Panc1 (cell line): ENCODE data around the gene WNT5B. TPM values are rescaled to one million over a fixed set of nuclear protein-coding genes. Genes with fewer than 3 reads are reported as not detected.

Source experiments
- ATAC-seq: fragments of 200-7000 bp; cut with Tn5 transposase; 2 replicates; pipeline ENCODE4 v1.9.1; 2020; ENCODE audit warnings: mild to moderate bottlenecking, moderate library complexity
- BruUV-seq: library from RNA; stranded (reverse); fragments of 400-500 nt; replicated peaks from 2 replicates; lab custom pipeline; 2021; lab: Mats Ljungman, UMichigan
- CTCF ChIA-PET: fragments of 300-600 bp; sonication (Branson Sonifier 250); formaldehyde crosslinking; loops from one replicate; lab custom pipeline; 2022; ENCODE audit warnings: antibody characterized with exemption; lab: Charles Lee
- POLR2A ChIA-PET: fragments of 300-600 bp; sonication (Branson Sonifier 250); formaldehyde crosslinking; loops from one replicate; lab custom pipeline; 2022; ENCODE audit warnings: antibody characterized with exemption; lab: Charles Lee
- DNase-seq: peaks from one replicate; pipeline ENCODE4 v3.0.0-alpha.2; 2010; ENCODE audit warnings: low read depth, low spot score
- H3K27ac ChIP-seq: 2 replicates; pipeline ENCODE4 v1.5.1; 2011; ENCODE audit warnings: mild to moderate bottlenecking, low read length, inconsistent platforms
- H3K27me3 ChIP-seq: fragments of 200-500 bp; sonication (Bioruptor generic); 2 replicates; pipeline ENCODE4 v1.6.0; 2014; ENCODE audit warnings: low read length, inconsistent platforms; ENCODE audit not compliant: control insufficient read depth, insufficient read depth
- H3K36me3 ChIP-seq: fragments of 200-500 bp; sonication (Bioruptor generic); 2 replicates; pipeline ENCODE4 v1.5.1; 2014; ENCODE audit warnings: inconsistent platforms, mild to moderate bottlenecking, low read length, moderate library complexity; ENCODE audit not compliant: control insufficient read depth, insufficient read depth
- H3K4me1 ChIP-seq: 2 replicates; pipeline ENCODE4 v1.5.1; 2011; ENCODE audit warnings: inconsistent platforms, mild to moderate bottlenecking, low read length, moderate library complexity; ENCODE audit not compliant: control insufficient read depth, insufficient read depth
- H3K4me3 ChIP-seq, 2 experiments: 2 replicates each; pipeline ENCODE4 v1.5.1; 2011 to 2012; ENCODE audit warnings: low read depth in 2 of 2, low read length in 2 of 2, mild to moderate bottlenecking in 2 of 2, inconsistent platforms in 1 of 2, moderate library complexity in 1 of 2
- H3K9me3 ChIP-seq: fragments of 200-500 bp; sonication (Bioruptor generic); 2 replicates; pipeline ENCODE4 v1.5.1; 2014; ENCODE audit warnings: low read depth, mild to moderate bottlenecking, inconsistent platforms, low read length, moderate library complexity; ENCODE audit not compliant: control insufficient read depth, insufficient read depth
- POLR2AphosphoS5 ChIP-seq: IDR thresholded peaks from 2 replicates; pipeline ENCODE4 v1.6.1; 2012; ENCODE audit warnings: mild to moderate bottlenecking, low read depth, low read length, moderate library complexity
- SIN3A ChIP-seq: IDR thresholded peaks from 2 replicates; pipeline ENCODE4 v1.6.1; 2012; ENCODE audit warnings: low read depth, mild to moderate bottlenecking, low read length, moderate library complexity, borderline replicate concordance; ENCODE audit not compliant: insufficient read depth
- TCF7L2 ChIP-seq: IDR thresholded peaks from 2 replicates; pipeline ENCODE4 v1.6.1; 2011; ENCODE audit warnings: mild to moderate bottlenecking, low read depth, low read length, inconsistent platforms
- in situ Hi-C: cut with HindIII; loops from 2 replicates; pipeline ENCODE4 v1.10.0; 2016; ENCODE audit warnings: low sequenced_read_pairs, low pct_unique_long_range_greater_than_20kb
- intact Hi-C: fragments of 100-400 bp; cut with micrococcal nuclease; formaldehyde crosslinking; loops from one replicate; pipeline ENCODE4 v1.10.0; 2022; ENCODE audit not compliant: unreplicated experiment
- total RNA-seq: library from RNA; stranded (reverse); gene quantifications from one replicate; pipeline ENCODE4 v1.2.1, GENCODE V29; 2021; ENCODE audit not compliant: unreplicated experiment
- TF ChIP-seq, protein P1 (sequence below), 2 experiments: IDR thresholded peaks; 2 replicates each; pipeline ENCODE4 v1.6.1; 2011 to 2012; ENCODE audit warnings: low read depth in 2 of 2, control low read depth in 1 of 2, low read length in 1 of 2, mild to moderate bottlenecking in 1 of 2, moderate library complexity in 1 of 2; ENCODE audit not compliant: insufficient read depth in 1 of 2
- TF ChIP-seq, protein P2 (sequence below): fragments of 450-650 bp; IDR thresholded peaks from 2 replicates; pipeline ENCODE4 v1.5.1; 2017; ENCODE audit warnings: mild to moderate bottlenecking

WNT5B gene
- total RNA-seq, 1 experiment from 2014 or later, result 36.9 TPM

DNA sequence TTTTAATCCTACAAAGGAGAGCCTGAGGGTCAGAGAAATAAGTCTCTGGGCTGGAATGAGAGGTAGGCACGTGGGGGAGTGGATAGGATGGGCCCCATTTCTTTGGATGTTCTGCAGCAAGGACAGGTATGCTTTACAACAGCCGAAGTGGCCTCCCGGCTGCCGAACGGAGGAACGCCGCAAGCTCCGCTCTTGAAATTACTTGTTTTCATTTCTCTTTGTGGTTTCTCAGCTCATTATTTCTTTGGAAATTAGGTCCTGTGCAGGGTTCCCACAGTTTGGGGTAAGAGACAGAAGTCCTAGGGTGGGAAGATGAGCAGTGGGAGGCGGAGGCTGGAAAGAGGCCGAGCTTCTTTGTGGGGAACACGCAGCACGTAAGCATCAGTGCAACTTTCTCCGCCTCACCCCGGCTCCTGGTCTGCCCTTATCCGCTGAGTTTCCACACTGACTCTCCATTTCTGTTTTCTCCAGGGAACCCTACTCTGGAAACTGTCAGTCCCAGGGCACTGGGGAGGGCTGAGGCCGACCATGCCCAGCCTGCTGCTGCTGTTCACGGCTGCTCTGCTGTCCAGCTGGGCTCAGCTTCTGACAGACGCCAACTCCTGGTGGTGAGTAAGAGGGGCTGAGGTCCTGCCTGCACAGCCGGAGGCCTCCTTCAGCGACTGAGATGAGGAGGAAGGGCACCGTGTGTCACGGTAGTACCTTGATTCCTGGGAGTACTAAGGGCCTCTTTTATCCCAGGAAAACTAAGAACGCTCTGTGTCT, 2.0 kb downstream of the WNT5B start:
- Histone ChIP-seq H3K4me1 (peaks cover 4% of the 10 kb centered on the region; the same call in 1 of the 2 replicates), H3K27me3 (no peaks in the 10 kb centered on the region), H3K27ac (no peak overlapping the region), H3K4me3 (no peak overlapping the region), H3K9me3 (no peaks in the 10 kb centered on the region), H3K36me3 (no peaks in the 10 kb centered on the region)
- in situ Hi-C loops, result no loop called here
- TF ChIP-seq SIN3A (no peak), TCF7L2 (no peak), POLR2AphosphoS5 (no peak)
- TF ChIP-seq, protein P1, sequence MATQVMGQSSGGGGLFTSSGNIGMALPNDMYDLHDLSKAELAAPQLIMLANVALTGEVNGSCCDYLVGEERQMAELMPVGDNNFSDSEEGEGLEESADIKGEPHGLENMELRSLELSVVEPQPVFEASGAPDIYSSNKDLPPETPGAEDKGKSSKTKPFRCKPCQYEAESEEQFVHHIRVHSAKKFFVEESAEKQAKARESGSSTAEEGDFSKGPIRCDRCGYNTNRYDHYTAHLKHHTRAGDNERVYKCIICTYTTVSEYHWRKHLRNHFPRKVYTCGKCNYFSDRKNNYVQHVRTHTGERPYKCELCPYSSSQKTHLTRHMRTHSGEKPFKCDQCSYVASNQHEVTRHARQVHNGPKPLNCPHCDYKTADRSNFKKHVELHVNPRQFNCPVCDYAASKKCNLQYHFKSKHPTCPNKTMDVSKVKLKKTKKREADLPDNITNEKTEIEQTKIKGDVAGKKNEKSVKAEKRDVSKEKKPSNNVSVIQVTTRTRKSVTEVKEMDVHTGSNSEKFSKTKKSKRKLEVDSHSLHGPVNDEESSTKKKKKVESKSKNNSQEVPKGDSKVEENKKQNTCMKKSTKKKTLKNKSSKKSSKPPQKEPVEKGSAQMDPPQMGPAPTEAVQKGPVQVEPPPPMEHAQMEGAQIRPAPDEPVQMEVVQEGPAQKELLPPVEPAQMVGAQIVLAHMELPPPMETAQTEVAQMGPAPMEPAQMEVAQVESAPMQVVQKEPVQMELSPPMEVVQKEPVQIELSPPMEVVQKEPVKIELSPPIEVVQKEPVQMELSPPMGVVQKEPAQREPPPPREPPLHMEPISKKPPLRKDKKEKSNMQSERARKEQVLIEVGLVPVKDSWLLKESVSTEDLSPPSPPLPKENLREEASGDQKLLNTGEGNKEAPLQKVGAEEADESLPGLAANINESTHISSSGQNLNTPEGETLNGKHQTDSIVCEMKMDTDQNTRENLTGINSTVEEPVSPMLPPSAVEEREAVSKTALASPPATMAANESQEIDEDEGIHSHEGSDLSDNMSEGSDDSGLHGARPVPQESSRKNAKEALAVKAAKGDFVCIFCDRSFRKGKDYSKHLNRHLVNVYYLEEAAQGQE (IDR thresholded peaks at IDR 0.05; ENCODE audit: insufficient read depth in 1 of 2, low read depth in 2 of 2, low read length in 1 of 2), result no peak
- TF ChIP-seq, protein P2, sequence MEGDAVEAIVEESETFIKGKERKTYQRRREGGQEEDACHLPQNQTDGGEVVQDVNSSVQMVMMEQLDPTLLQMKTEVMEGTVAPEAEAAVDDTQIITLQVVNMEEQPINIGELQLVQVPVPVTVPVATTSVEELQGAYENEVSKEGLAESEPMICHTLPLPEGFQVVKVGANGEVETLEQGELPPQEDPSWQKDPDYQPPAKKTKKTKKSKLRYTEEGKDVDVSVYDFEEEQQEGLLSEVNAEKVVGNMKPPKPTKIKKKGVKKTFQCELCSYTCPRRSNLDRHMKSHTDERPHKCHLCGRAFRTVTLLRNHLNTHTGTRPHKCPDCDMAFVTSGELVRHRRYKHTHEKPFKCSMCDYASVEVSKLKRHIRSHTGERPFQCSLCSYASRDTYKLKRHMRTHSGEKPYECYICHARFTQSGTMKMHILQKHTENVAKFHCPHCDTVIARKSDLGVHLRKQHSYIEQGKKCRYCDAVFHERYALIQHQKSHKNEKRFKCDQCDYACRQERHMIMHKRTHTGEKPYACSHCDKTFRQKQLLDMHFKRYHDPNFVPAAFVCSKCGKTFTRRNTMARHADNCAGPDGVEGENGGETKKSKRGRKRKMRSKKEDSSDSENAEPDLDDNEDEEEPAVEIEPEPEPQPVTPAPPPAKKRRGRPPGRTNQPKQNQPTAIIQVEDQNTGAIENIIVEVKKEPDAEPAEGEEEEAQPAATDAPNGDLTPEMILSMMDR, result no peak
- intact Hi-C loops, result no loop called here
- CTCF ChIA-PET, result no interaction called here
- BruUV-seq, result no TSS peak
- DNase-seq, result no peak
- POLR2A ChIA-PET, result no interaction called here
- ATAC-seq, result no peak

DNA sequence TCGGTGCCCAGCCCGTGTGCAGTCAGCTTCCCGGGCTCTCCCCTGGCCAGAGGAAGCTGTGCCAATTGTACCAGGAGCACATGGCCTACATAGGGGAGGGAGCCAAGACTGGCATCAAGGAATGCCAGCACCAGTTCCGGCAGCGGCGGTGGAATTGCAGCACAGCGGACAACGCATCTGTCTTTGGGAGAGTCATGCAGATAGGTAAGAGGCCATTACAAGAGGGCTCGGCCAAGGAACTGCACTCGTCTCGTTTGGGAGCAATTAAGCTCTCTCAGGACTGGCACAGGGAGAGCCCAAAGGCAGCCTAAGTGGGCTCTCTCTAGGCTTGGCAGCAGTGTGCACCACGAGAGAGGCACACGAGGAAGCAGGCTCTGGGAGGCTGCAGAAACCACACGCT, 3.7 kb downstream of the WNT5B start:
- in situ Hi-C loops, result no loop called here
- no peaks in the 10 kb centered on the region for H3K36me3 ChIP-seq
- DNase-seq (no peak), ATAC-seq (no peak)
- BruUV-seq, result no TSS peak
- H3K4me1 ChIP-seq, result peaks cover 4% of the 10 kb centered on the region; the same call in 1 of the 2 replicates
- POLR2A ChIA-PET, result no interaction called here
- no peaks in the 10 kb centered on the region for H3K9me3 ChIP-seq
- TF ChIP-seq, protein P1 (IDR thresholded peaks at IDR 0.05; ENCODE audit: insufficient read depth in 1 of 2, low read depth in 2 of 2, low read length in 1 of 2), result no peak
- TF ChIP-seq SIN3A, result no peak
- TF ChIP-seq, protein P2, result no peak
- intact Hi-C loops, result no loop called here
- H3K4me3 ChIP-seq, result no peak overlapping the region
- CTCF ChIA-PET, result no interaction called here
- no peak overlapping the region for H3K27ac ChIP-seq
- no peaks in the 10 kb centered on the region for H3K27me3 ChIP-seq
